ENCODE measurements around the gene RNASET2.

RNASET2 gene

DNA sequence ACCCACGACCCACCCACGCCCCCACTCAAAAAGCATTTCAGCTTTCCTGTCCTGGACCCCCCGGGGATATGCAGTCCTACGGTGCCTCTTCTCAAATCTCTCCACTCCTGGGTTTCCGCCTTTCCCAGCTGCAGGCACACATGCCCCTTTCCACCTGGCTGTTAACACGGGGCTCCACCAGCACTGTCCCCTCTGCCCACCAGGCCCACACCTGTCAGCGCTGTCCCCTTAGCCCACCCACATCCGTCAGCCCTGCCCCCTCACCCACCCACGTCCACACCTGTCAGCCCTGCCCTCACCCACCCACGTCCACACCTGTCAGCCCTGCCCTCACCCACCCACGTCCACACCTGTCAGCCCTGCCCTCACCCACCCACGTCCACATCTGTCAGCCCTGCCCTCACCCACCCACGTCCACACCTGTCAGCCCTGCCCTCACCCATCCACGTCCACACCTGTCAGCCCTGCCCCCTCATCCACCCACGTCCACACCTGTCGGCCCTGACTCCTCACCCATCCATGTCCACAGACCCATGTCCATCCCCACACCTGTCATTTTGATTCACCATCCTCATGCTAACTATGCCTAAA lies 11.6 kb downstream of the RNASET2 start:
- no peak for DNase-seq

DNA sequence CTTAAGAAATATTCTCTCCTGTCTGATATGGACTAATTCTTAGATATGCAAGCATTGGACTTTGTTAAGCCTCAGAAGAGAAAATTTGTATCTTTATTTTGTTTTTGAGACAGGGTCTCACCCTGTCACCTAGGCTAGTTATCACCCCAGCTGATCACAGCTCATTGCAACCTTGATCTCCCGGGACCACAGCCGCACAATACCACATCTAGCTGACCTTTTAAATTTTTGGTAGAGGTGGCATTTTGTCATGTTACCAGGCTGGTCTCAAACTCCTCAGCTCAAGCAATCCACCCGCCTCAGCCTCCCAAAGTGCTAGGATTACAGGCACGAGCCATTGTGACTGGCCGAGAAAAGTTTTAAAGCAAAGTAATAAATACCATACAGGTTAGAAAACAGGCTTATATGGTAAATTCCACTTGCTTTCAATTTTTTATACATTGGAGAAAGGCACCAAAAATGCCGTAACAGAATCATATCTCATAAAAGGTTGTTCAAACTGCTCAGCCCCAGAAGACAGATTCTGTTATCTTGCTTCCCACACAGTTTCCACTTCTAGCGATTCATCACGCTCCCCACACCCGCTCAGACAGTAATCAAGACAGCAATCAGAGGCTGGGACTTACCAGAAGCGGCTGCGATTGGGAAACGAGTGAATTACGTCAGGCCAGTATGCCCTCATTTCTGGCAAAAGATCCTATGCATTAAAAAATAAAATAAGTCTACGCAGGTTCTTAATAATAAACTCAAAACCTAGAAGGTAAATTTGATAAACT lies 13.8 kb downstream of the RNASET2 start:
- peak; percentile 77 for DNase-seq

GRCh38 chr6:166940643-166941068 lies 15.7 kb downstream of the RNASET2 start:
- DNase-seq = peak; percentile 21

- no peak for DNase-seq
Observed at GRCh38 chr6:166939894-166940293, 16.5 kb downstream of the RNASET2 start.

DNA sequence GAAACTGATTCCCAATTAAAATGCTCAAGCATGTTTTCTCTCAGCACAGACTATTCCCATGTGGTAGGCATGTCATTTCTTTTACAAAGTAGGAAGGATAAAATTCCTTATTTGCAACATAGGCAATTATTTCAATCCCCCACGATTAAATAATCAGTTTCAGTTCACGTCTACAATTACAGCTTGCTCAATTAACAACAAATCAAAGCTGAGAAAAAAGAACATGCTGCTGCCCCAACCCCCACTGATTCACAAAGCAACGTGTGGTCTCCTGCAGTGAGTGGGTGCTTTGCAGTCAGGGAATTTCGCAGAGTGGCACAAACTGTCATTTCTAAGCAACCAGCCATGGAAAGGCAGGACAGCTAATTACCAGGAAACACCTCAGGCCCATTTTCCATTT lies 17.0 kb downstream of the RNASET2 start:
- no peak for DNase-seq

- no peak for DNase-seq
Observed at GRCh38 chr6:166938704-166939103, 17.6 kb downstream of the RNASET2 start.

GRCh38 chr6:166938150-166938549 lies 18.2 kb downstream of the RNASET2 start:
- no peak for DNase-seq

DNA sequence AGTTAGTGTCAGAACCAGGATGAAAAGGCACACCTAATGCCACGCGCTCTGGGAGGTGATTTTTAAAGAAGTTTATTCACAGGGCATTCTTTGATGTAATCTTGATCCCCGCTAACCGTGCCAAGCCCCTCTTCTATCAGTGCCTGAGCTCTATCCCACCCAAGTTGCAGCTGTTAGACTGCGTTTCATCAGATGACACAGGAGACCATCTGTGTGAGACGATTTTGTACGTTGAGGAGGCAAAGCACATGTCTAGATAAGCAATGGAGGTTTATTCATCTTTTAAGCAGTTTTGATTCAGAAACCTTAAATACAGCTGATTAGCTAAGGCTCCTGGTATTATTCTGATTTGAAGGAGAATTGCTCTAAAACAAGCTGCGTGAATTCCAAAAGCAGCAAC lies 18.6 kb downstream of the RNASET2 start:
- no peak for DNase-seq

GRCh38 chr6:166936079-166936787 lies 20.1 kb downstream of the RNASET2 start:
- DNase-seq = peak; percentile 67

GRCh38 chr6:166935353-166935752 lies 21.0 kb downstream of the RNASET2 start:
- peak; percentile 75 for DNase-seq

- no peak for DNase-seq
Observed at GRCh38 chr6:166934174-166934573, 22.2 kb downstream of the RNASET2 start.

- no peak for DNase-seq
Observed at GRCh38 chr6:166933396-166933795, 23.0 kb downstream of the RNASET2 start.

- DNase-seq = no peak
Observed at GRCh38 chr6:166932616-166933015, 23.7 kb downstream of the RNASET2 start.

GRCh38 chr6:166932116-166932515 lies 24.2 kb downstream of the RNASET2 start:
- no peak for DNase-seq

DNA sequence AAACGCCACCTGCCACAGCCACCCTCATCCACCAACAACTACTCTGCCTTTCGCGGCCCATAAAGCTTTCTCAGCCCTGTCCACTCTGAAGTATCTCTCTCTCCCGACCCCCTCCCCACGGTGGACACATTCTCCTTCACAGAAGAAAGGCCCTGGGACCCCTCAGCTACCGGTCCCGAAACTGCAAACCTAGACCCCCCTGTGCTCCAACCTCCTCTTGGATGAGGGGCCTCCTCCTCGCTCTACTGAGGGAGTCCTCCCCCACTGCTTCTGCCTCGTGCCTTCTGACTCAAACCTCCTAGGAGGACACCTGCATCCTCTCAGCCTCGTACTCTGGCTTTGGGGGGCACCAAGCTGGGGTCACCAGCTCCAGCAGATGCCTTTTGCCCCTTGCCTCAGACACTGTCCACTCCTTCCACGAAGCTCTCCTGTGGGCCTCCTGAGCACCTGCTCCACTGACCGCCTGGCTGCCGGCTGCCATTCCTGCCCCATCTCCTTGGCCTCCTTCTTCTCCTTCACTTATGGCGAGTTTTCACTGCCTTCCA lies 24.9 kb downstream of the RNASET2 start:
- no peak for DNase-seq

GRCh38 chr6:166930354-166930891 lies 25.9 kb downstream of the RNASET2 start:
- no peak for DNase-seq

DNA sequence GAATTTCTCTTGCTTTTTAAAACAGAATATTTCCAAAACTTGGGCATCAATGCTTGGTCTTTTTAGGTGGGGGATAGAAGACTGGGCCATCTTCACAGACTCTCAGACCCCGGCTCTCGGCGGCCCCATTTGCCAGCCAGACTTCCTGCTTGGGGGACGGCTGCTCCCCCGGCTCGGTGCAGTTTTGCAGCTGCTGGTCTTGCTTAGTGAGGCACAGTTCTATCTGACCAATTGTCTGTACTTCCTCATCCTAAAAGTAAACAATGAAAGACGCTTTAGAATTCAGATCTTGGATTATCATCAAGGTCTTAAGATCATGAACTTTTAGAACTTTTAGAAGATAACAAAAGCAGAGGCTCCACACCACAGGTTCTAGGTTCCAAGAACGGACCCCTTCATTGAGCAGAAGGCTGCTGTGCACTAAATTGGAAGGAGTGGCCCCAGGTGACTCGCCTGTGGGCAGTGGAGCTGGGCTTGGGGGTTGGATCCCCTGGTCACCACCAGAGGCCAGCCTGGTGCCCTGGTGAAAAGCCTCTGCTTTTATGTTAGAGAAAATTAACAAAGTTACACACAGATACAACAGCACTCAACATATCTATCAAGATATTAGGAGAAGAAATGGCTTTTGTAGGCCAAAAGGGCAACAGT lies 26.7 kb downstream of the RNASET2 start:
- no peak for DNase-seq

DNA sequence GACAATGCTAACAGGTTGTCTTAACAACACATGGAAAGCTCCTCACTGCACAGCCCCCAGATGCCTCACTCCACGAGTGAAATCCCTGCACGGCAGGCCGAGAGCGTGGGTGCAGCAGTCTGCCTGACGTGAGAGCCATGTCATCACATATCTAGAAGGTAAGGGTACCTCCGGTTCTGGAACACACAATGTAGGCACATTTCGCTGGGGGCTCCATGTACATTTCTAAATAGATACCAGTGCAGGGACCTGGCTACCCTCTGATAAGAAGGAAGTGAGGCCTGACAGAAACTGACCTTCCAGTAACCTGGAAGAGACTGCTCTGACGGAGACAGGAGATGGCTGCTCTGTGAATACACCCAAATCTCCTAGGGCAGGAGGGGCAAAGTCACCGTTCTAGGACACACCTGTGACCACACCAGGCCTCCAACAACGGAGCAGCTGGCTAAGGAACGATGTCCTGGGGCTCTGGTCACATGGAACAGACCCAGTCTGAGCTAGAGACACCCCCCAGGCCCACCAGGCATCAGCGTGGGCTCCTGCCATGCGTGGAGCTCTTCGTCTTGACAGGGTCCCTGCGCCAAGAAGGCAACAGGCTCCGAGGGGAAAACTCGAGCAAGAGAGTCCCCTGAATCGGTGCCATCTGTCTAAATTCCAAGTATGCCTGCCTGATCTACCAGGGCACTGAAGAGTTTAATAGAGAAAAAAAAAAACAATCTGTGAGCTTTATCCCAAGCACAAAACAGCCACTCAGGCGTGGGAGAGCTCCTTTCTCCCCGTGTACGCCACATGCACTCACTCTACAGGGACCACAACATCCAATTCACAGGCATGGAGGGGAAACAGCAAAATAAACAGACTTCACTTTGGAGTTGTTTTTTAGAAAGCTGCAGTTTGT lies 27.5 kb downstream of the RNASET2 start:
- DNase-seq = no peak

DNA sequence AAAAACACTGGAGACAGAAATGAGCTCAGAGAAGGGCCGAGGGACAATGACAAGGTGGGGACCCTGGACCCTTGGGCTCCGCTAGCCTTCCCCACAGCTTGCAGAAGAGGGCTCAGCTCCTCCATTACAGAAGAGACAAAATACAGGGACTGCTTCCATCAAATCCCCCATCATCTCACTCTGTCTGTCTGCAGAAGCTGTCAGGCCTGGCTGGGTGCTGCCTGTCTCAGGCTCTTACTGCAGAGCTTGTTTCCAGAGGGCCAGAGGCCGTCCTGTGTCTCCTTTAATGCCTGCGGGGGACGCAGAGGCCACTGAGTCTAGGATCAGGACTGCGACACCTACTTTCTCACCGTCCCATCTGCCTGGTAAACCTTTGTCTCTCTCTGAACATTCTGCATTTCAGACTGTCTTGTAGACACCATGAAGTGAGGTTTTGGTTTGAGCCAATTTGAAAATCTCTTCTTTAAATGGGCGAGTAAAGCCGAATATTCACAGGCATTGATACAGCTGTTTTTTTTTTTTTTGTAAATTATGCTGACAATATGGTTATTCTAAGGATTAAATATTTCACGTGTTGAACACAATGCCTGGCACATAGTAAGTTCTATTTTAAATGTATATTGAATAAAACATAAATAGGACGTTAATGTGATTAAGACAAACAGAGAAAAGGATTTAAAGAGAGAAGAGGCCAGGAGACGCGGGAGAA lies 28.3 kb downstream of the RNASET2 start:
- no peak for DNase-seq

DNA sequence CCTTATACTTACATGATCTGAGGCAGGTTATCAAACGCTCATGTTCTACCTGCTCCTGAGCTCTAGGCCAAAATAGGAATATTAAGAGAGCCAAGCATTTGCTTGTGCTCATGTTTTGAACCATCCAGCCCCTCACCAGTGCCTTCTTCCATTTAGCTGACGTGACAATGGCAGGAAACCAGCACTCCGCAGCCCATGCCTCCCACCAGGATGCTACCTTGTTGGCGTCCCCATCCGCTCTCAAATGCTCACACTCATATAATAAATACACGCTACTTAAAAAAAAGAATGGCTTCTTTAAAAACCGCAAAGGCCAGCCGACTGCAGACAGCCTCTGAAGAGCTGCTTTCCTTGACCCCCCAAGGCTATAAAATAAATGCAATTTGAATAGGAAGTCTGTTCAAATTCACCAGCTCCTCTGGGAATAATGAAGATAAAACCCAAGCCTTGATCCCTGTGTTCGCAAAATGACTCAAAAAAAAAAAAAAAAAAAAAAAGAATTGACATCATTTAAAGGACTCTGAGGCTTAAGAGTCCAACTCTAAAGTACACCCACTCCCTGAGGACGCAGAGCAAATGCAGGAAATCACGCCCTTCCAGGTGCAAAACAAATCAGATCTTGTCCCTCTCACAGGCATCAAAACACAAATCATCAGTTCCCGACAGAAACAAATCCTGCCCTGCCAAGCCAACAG lies 29.0 kb downstream of the RNASET2 start:
- no peak for DNase-seq

Measured in CD4-positive, alpha-beta T cell treated with Interleukin-6 for 4 hours (primary cell).